Fibroblast of the aortic adventitia (primary cell): Measurements from ENCODE around the gene RPAP3. TPM values are rescaled to one million over a fixed set of nuclear protein-coding genes. Genes with fewer than 3 reads are reported as not detected.

Experiments
- DNase-seq: peaks from one replicate; pipeline ENCODE4 v3.0.0-alpha.2; 2010; ENCODE audit warnings: low read depth
- H3K4me3 ChIP-seq: 2 replicates; pipeline ENCODE4 v1.5.1; 2011; ENCODE audit warnings: low read depth, mild to moderate bottlenecking, control low read depth, low read length, moderate library complexity
- total RNA-seq: library from RNA; depleted of rRNA; stranded (reverse); fragments of >200 nt; gene quantifications from 2 replicates; pipeline ENCODE4 v1.2.3, GENCODE V29; 2012; ENCODE audit warnings: low replicate concordance
- TF ChIP-seq, protein P1 (sequence below): IDR thresholded peaks from 2 replicates; pipeline ENCODE4 v1.5.1; 2011; ENCODE audit warnings: mild to moderate bottlenecking, low read length, control low read depth, inconsistent platforms; ENCODE audit not compliant: insufficient read depth

RPAP3 gene
- total RNA-seq, 1 donor: 25.7 TPM

DNA sequence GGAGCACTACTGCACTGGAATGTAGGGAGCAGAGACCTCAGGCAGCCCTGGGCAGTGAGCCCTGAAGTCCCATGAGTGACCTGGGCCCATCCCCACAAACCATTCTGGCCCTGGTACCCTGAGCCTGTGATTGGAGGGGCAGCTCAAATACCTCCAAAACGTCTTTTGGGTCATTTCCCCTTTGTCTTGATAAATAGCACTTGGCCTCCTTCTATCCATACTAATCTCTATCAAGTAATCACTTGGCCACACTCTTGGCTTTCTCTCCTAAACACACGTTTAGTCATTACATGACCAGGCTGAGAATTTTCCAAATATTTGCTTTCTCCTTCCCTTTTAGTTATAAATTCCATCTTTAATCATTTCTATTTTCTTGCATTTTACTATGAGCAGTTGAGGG is 91.3 kb downstream of the RPAP3 start:
- no peak overlapping the region for H3K4me3 ChIP-seq
- DNase-seq: peak; percentile 80
- TF ChIP-seq, protein P1, sequence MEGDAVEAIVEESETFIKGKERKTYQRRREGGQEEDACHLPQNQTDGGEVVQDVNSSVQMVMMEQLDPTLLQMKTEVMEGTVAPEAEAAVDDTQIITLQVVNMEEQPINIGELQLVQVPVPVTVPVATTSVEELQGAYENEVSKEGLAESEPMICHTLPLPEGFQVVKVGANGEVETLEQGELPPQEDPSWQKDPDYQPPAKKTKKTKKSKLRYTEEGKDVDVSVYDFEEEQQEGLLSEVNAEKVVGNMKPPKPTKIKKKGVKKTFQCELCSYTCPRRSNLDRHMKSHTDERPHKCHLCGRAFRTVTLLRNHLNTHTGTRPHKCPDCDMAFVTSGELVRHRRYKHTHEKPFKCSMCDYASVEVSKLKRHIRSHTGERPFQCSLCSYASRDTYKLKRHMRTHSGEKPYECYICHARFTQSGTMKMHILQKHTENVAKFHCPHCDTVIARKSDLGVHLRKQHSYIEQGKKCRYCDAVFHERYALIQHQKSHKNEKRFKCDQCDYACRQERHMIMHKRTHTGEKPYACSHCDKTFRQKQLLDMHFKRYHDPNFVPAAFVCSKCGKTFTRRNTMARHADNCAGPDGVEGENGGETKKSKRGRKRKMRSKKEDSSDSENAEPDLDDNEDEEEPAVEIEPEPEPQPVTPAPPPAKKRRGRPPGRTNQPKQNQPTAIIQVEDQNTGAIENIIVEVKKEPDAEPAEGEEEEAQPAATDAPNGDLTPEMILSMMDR: no peak

DNA sequence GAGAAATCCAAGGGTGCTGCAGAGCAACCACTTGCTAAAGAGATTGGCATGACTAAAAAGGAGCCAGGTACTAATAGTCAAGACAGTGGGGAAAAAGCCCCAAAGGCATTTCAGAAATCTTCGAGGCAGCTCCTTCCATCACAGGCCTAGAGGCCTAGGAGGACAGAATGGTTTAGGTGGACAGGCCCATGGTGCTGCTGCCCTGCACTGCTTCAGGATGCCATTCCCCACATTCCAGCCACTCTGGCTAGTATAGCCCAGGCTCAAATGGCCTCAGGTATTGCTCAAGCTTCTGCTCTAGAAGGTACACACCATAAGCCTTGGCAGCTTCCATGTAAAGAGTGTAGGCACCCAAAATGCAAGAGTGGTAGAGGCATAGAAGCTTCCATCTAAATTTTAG is 92.9 kb downstream of the RPAP3 start:
- TF ChIP-seq, protein P1: no peak
- DNase-seq: no peak
- no peak overlapping the region for H3K4me3 ChIP-seq

DNA sequence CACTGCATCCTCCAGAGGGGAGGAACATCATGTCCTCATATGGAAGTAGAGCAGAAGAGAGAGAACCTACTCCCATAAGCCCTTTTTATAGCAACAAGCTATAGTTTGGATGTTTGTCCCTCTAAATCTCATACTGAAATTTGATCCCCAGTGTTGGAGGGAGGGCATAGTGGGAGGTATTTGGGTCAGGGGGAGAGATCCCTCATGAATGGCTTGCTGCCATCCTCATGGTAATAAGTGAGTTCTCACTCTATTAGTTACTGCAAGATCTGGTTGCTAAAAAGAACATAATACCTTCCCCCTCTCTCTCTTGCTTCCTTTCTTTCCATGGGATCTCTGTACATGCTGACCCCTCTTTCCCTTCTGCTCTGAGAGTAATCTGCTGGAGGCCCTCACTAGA is 93.9 kb downstream of the RPAP3 start:
- DNase-seq: no peak

More for the DNA sequence above, 93.9 kb downstream of the RPAP3 start:
- TF ChIP-seq, protein P1: no peak
- H3K4me3 ChIP-seq: no peak overlapping the region

Other genes starting within 250 kb of the RPAP3 start
- gene ENDOU, start 19.5 kb upstream of the RPAP3 start, total RNA-seq: 0.36 TPM in 1 of 2 replicates, not detected in the other
- 5.2 and 16.6 TPM in 2 replicates for gene RAPGEF3, start 52.9 kb upstream of the RPAP3 start, total RNA-seq
- 22.0 and 25.1 TPM in 2 replicates for gene SLC48A1, start 67.2 kb upstream of the RPAP3 start, total RNA-seq
- 48.9 and 78.8 TPM in 2 replicates for gene HDAC7, start 113.9 kb upstream of the RPAP3 start, total RNA-seq
- 5.0 and 12.5 TPM in 2 replicates for gene VDR, start 199.0 kb upstream of the RPAP3 start, total RNA-seq